Activated CD8-positive, alpha-beta memory T cell treated with anti-CD3 and anti-CD28 coated beads for 48 hours (primary cell): ENCODE measurements around the gene LMO1.

ENCODE experiments used
- DNase-seq, 3 experiments: peaks; one replicate each; pipeline ENCODE4 v3.0.0-alpha.2; 2020; ENCODE audit warnings: low read depth in 2 of 3, low spot score in 2 of 3

Gene LMO1

DNA sequence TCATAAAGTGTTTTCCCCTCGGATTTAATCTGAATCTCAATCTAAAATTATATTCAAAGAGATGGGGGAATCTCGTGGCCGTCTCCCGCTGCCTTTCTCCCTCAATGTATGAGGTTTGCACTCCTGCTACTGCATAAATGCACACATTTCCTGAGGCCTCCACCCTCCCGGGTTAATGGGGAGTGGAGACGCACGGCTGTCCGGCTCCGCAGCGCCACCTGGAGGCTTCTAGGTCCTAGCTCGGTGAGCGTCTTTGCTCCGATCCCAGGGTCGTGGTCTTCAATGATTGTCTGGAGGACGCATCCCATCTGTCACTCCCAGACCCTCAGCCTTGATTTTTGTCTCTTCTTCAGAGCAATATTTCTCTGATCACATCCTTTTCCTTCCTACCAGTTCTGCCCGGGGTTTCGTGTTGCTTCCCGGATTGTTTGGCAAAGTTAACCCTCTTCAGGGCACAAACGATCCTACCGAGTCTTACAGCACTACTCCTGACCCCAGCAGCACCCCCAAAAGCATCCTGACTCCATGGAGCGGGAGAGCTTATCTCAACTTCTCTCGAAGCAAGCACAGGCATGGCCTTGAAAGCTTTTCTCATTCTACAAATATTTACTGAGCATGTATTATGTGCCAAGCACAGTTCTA is at the start of gene LMO1:
LMO1 (minus strand) TSS at position 110 of the 642 bp plus-strand sequence. CDS start 516 bp downstream, outside the sequence.
- DNase-seq = peak; percentile 24 to 68 (median 45)

DNA sequence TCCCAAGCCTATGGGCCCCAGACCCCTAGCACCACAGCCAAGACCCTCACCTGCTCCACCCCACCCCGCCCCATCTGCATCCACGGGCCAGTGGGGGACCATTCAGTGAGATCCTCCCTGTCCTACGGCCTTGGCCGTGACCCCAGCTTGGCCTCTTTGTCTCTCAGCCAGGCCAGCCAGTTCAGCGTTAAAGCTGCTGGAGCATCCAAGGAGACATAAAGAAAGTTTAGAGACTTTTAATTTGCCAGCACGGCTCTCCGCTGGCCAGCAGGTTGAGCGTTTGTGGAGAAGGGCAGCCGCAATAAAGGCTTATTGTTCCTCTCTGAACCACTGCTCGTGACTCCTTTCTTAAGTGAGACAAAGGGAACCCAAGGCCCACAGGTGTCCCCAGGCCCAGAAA is 49.3 kb upstream of the LMO1 start:
- no peak for DNase-seq

DNA sequence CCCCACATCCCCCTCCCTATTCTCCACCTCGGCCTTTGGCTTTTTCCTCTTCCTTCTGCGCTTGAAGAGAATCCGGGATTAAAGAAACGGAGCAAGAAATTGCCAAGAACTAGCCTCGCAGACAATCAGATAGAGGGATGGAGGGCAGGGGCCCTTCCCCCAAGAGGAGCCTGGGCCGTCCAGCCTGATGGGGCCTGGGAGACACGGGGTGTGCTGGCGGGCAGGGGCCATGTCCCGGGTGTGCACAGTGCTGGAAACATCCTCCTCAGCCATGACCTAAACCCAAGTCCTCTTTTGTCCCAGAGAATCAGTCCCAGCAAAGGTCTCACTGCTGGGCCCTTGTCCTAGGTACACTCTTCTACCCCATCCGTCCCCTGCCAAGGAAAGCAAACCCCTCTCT is 47.7 kb upstream of the LMO1 start:
- DNase-seq = no peak

DNA sequence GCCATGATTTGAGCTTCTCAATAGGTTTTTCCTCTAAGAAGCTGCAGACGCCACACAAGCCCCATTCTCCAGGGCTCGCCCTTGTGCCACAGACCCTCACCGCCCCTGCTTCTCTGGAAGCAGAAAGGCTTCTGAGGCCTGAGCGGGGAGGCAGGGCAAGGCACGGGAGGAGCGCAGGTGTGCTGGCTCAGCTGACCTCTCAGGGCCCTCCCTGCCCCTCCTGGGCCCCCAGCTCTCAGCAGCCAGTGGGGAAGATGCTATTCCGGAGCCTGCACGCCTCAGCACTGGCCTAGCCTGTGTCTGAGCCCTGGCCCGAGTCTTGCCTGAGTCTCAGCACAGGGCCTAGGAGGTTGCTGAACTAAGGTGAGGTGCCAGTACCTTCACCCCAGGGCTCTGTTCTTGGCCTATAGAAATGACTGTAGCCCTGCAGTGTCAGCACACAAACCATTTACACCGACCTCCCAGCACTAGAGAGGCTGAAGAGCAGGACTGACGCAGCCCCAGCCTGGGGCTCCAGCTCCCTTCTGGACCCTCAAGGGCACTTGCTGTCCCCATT is 47.1 kb upstream of the LMO1 start:
- no peak for DNase-seq

DNA sequence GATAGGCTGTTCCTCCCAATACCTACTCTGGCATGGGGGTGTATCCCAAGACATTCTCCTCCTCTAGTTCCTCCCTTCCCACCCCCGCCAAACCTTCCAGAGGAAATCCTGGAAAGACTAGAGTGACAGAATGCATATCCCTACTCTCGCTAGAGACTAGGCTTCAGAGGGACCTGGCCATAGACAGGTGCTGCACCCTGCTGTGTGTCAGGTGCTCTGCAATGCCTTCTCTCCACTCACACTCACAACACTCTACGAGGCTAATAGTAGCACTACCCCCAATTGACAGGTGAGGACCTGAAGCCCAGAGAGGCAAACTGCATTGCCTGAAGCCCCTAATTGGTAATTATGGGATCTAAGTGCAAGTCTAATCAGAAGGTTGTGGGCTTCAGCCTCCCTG is 46.2 kb upstream of the LMO1 start:
- DNase-seq = no peak

- DNase-seq = no peak
Measured at GRCh38 chr11:8309311-8309710, 45.6 kb upstream of the LMO1 start.

GRCh38 chr11:8307601-8308000 is 43.9 kb upstream of the LMO1 start:
- DNase-seq = no peak

GRCh38 chr11:8301622-8302021 is 37.9 kb upstream of the LMO1 start:
- no peak for DNase-seq

GRCh38 chr11:8298801-8299786 is 35.4 kb upstream of the LMO1 start:
- DNase-seq = no peak

GRCh38 chr11:8297781-8298440 is 34.2 kb upstream of the LMO1 start:
- DNase-seq = no peak

- no peak for DNase-seq
Measured at GRCh38 chr11:8296872-8297271, 33.2 kb upstream of the LMO1 start.

GRCh38 chr11:8296038-8296649 is 32.5 kb upstream of the LMO1 start:
- DNase-seq = no peak

DNA sequence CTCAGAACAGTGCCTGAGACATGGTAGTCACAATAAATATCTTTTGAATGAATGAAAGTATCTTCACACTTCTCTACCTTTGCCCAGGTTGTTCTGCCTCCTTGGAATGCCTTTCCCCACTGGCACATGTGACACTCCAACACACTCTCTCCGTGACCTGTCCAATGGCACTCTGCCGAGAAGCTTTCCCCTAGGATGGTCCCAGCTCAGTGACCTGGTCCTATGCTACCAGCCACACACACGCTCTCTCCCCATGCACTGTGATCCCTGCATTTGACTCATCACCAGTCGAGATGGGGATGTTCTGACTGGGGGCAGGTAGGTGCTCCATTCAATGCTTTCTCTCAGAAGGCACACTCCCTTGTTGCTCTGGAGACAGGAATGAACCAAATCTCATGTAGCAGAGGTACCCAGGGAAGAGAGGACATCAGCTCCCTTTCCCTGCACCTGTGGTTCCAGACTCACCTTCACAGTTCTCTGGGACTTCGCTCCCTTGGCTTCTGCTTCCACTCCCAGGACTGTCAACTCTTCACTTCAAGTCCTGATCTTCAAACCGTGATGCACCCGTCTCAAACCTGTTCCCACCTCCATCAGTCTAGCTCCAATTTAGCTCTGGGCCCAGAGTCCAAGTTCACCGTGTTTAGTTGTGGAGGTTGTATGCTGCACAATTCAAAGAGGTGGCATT is 30.7 kb upstream of the LMO1 start:
- DNase-seq = no peak

- no peak for DNase-seq
Measured at GRCh38 chr11:8293171-8293570, 29.5 kb upstream of the LMO1 start.

GRCh38 chr11:8292351-8292750 is 28.7 kb upstream of the LMO1 start:
- no peak for DNase-seq

- no peak for DNase-seq
Measured at GRCh38 chr11:8291421-8292350, 28.0 kb upstream of the LMO1 start.

GRCh38 chr11:8290081-8290810 is 26.6 kb upstream of the LMO1 start:
- DNase-seq = no peak

GRCh38 chr11:8289492-8289918 is 25.8 kb upstream of the LMO1 start:
- DNase-seq = no peak
